ENCODE data around the gene SPG7. TPM values are rescaled to one million over a fixed set of nuclear protein-coding genes. Genes with fewer than 3 reads are reported as not detected.
A peak's percentile ranks its signal among the peaks of the same experiment; 100 is the strongest.

The SPG7 gene
- total RNA-seq, 1 donor from 2014 or later = 96.1 TPM

DNA sequence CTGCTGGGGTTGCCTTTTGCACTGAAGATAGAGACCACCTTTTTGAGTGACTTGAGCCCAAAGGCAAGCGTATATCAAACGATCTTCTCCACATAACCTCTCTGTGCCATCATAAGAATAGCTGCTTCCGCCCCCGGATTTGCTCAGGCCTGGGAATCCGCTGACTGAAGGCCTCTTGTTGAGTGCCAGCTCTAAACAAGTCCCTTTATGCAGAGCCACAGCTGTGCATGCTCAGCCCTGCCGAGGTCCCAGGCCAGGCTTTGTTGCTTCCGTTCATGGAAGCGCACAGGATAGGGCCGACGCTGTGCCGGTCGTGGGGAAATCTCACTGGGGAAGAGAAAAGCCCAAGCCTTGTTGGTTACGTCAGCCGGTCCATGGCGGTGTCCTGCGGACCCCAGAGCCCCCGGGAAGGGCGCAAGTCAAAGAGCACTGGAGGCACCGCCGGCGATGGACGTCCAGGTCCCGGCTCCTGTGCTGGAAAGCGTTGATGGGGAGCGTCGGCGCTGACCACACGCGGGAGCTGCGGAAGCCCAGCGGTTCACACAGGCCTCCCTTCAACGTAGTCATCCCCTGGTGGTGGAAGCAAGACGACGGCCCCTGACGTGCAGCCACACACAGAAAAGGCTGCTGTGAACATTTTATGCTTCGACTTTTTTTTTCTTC lies 28.8 kb downstream of the SPG7 start:
- no peak for ATAC-seq
- DNase-seq (ENCODE audit: missing footprints) = no peak
- intact Hi-C loops (cut with DNase I) = no loop called here

DNA sequence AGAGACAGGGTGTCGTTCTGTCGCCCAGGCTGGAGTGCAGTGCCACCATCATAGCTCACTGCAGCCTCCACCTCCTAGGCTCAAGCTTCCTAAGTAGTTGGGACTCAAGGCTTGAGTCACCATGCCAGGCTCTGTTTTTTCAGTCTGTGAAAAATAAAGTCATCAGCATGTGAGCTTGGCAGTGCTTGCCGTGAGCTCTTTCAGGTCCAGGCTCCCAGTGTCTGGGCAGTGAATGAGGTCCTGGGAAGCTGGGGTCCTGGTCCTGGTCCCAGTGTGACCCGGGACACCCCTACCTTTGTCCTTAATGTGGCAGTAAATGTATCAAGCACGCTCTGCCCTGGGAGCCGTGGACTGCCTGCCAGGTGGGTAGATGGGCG lies 29.3 kb downstream of the SPG7 start:
- intact Hi-C loops (cut with DNase I) = no loop called here
- ATAC-seq = no peak
- no peak for DNase-seq (ENCODE audit: missing footprints)

DNA sequence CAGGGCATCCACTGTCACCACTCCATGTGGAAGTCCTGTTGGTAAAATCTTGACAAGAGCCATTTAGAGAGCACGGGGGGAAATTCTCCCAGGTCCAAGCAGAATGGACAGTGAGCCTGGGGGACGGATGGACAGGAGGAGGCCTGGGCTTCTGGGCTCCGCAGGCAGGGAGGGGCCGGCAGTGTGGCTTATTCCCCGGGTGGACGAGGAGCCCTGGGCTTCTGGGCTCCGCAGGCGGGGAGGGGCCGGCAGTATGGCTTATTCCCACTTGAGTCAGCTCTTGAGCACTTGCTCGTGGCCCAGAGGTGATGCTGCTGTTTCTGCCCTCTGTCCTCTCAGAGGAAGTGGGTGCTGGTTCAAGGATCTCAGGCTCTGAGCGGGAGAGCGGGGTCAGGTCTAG lies 30.1 kb downstream of the SPG7 start:
- DNase-seq (ENCODE audit: missing footprints) (no peak), ATAC-seq (no peak)
- intact Hi-C loops (cut with DNase I) = no loop called here

DNA sequence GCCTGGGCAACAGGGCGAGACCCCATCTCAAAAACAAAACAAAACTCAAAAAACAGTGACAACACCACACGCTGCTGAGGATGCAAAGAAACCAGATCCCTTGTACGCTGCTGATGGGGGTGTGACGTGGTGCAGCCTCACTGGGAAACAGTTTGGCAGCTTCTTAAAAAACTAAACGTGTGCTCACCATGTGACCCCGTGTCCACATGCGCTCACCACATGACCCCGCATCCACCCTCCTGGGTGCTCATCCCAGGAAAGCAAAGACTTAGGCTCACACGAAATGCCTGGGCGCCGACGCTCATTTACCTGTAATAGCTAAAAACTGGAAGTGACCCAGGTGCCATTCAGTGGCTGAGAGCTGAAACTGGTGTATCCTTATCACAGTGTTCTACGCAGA lies 32.4 kb downstream of the SPG7 start:
- DNase-seq (ENCODE audit: missing footprints) = no peak
- ATAC-seq = peak; percentile 38
- intact Hi-C loops (cut with DNase I) = no loop called here

DNA sequence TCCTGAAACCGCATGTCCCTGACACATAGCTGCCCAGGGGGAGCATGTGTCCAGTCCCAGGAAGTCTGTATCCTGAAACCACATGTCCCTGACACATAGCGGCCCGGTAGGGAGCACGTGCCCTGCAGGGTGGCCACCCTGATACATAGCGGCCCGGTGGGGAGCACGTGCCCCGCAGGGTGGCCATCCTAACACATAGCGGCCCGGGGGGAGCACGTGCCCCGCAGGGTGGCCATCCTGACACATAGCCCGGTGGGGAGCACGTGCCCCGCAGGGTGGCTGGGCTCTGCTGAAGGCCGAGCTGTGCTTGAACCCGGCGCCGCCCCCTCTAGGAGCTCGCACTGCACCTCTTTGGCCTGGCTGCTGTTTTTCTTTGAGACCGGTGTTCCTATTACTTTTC lies 33.6 kb downstream of the SPG7 start:
- intact Hi-C loops (cut with DNase I) = no loop called here
- ATAC-seq (no peak), DNase-seq (ENCODE audit: missing footprints) (no peak)

DNA sequence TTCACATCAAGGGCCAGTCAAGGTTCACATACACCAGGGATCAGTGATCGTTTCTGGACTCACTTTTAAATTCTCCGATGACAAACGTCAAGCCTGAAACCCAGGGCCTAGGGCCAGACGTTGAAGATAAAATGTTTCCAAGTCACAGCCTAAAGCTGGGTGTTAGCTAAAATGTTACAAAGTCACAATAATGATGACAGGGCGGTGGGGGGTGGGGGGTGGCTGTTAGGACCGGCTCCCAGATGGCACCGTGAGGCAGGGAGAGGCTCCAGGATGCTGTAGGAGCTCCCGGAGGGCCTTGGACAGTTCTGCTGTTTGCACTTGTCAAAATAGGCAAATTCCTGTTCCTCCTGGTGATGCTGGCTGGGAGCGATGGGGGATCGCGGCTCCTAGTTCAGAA lies 35.9 kb downstream of the SPG7 start:
- ATAC-seq (no peak), DNase-seq (ENCODE audit: missing footprints) (no peak)
- intact Hi-C loops (cut with DNase I) = no loop called here

DNA sequence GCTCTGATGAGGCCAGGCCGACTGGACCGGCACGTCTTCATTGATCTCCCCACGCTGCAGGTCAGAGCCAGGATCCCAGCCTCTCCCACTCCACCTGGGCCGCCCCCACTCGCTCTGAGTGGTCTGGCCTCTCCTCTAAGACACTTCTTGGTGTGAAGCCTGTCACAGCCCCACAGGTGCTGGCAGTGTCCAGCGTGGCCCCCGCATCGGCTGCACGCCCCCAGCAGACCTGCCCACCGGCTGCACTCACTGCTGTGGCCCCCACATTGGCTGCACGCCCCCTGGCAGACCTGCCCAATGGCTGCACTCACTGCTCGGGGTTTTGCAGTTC lies 36.5 kb downstream of the SPG7 start:
- ATAC-seq (no peak), DNase-seq (ENCODE audit: missing footprints) (no peak)

DNA sequence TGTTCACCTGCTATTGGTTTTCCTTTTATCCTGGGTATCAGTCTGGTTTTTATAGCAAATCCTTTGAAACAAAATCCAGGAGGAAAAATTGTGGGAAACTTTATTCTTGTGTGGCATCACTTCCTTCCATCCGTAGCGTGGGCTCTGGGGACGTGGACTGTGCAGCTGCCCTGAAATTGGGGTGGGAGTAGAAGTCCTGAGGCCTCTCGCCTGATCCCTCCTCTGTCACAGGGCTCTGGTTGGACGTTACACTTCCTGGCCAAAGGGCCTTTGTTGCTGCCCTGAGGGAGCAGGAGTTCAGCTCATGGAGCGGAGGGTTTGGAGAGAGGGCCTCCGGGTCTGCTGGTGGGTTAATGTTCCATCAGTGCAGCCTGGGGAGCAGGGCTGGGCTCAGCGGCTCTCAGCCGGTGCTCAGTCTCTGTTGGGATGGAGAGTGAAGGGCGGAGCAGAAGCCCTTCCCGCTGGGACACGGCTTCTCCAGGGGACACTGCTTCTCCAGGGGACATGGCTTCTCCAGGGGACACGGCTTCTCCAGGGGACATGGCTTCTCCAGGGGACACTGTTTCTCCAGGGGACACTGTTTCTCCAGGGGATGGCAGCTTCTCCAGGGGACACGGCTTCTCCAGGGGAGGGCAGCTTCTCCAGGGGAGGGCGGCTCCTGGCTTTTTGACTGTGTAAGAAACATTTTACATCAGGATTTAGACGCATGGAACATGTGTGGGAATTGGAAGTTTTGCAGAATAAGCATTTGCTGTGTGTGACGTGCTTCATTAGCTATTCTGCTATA lies 37.0 kb downstream of the SPG7 start:
- intact Hi-C loops (cut with DNase I) = no loop called here
- DNase-seq (ENCODE audit: missing footprints) = no peak

More for the DNA sequence above, 36.5 kb downstream of the SPG7 start:
- intact Hi-C loops (cut with DNase I) = no loop called here

DNA sequence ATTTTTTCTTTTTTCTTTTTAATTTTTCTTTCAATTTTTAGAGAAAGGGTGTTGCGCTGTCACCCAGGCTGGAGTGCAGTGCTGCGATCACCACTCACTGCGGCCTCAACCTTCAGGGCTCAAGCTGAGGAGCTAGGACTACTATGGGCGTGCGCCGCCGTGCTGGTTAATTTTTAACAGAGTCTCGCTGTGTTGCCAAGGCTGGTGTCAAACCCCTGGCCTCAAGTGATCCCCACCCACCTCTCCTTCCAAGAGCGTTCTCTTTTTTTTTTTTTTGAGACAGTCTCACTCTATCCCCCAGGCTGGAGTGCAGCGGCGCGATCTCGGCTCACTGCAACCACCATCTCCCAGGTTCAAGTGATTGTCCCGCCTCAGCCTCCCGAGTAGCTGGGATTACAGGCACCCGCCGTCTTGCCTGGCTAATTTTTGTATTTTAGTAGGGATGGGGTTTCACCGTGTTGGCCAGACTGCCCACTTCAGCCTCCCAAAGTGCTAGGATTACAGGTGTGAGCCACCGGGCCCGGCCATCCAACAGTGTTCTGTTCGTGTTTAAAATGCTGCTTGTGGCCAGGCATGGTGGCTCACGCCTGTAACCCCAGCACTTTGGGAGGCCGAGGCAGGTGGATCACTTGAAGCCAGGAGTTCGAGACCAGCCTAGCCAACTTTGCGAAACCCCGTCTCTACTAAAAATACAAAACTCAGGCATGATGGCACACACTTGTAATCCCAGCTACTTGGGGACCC lies 37.8 kb downstream of the SPG7 start:
- intact Hi-C loops (cut with DNase I) = no loop called here
- DNase-seq (ENCODE audit: missing footprints) = no peak
- no peak for ATAC-seq

More for the DNA sequence above, 37.0 kb downstream of the SPG7 start:
- no peak for ATAC-seq

DNA sequence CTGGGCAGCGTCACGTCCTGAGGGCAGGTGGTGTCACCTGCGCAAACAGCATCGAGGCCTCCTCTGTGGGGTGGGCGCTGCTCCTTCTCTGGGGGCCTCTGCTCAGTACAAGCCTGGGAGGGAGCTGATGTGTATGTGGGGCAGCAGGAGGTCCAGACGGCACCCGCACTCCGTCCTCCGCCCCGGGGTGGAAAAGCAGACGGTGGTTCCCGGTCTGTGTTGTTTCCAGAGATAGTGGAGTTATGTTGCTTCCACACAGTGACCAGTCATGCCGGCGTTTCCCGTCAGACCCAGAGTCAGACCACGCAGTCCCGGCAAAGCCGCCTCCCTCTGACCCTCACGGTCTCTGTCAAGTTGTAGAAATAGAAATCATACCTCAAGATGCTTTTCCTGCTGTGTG lies 38.6 kb downstream of the SPG7 start:
- no peak for ATAC-seq
- intact Hi-C loops (cut with DNase I) = no loop called here
- no peak for DNase-seq (ENCODE audit: missing footprints)

DNA sequence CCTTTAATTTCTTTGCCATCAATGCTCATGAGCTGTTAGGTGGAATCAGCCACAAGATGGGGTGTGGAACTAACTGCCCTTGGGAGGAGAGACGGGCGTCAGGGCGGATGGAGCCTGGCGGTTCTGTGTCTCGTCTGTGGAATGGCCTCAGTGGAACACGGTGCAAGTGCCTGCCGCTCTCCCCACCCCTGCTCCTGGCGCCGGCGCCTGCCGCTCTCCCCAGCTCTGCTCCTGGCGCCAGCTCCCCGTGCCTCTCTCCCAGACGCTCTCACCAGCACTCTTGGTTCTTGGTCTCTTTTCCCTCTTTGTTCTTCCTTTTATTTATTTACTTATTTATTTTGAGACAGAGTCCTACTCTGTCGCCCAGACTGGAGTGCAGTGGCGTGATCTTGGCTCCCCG lies 39.1 kb downstream of the SPG7 start:
- DNase-seq (ENCODE audit: missing footprints) = no peak
- intact Hi-C loops (cut with DNase I) = no loop called here
- no peak for ATAC-seq

DNA sequence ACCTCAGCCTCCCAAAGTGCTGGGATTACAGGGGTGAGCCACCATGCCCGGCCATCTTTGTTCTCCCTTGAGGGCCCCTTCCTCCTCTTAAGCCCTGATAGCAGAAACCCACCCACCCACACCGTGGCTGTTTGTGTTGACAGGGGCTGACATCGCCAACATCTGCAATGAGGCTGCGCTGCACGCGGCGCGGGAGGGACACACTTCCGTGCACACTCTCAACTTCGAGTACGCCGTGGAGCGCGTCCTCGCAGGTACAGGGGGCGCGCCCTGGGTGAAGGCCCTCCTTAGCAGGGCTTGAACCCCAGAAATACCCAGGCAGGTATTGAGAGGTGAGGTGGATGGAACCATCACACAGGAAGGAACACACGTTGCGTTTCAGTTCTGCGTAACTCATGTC lies 39.7 kb downstream of the SPG7 start:
- DNase-seq (ENCODE audit: missing footprints) (no peak), ATAC-seq (no peak)
- intact Hi-C loops (cut with DNase I) = no loop called here

DNA sequence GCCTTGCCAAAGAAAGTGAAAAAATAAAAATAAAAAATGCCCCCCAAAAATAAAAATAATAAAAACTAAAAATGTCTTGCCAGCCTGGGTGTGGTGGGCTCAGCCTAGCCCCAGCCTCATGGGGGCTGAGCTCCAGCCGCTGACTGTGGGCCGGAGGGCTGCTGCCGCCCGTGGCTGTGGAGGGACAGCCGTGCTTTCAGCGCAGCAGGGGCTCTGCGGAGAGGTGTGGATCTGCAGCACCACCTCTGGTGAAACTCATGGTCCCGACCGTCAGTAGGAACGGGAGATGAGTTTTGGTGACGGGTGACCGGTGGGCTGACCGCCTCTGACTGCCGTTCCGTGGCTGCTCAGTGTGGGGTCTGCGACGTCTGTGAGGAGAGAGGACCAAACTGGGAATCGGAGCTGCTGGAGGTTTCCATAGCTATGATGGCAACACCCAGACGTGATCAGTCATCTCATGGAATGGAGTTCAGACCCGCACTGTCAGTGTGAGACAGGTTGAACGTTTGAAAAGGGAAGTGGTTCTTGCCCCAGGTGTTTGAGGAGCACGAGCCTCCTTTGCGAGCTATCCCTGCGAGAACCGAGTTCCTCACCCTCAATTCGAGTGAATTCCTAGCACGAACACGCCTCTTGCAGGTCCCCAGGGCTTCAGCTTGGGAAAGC lies 40.3 kb downstream of the SPG7 start:
- intact Hi-C loops (cut with DNase I) = no loop called here
- ATAC-seq (no peak), DNase-seq (ENCODE audit: missing footprints) (no peak)

DNA sequence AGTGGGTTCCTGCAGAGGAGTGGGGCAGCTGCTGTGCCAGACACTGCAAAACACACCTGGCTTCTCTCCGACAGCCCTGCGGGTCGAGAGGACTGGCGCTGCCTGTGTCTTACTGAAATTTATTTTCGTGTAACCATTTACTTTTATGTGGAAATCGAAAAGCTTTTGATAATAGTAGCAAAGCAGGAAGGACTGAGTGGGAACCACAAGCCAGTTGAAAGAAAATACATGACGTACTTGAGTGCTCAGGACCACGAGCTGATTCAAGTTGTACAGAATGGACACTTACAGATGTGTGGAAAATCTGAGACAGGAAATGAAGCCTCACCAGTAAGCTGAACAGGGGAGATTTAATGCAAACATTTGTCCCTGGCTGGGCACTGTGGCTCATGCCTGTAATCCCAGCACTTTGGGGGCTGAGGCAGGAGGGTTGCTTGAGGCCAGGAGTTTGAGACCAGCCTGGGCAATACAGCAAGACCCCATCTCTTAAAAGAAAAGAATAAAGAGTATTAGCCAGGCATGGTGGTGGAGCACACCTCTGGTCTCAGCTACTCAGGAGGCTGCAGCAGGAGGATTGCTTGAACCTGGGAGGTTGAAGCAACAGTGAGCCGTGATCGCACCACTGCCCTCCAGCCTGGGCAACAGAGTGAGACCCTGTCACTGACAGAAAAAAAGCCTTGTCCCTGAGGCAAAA lies 41.0 kb downstream of the SPG7 start:
- intact Hi-C loops (cut with DNase I) = no loop called here
- ATAC-seq (no peak), DNase-seq (ENCODE audit: missing footprints) (no peak)

DNA sequence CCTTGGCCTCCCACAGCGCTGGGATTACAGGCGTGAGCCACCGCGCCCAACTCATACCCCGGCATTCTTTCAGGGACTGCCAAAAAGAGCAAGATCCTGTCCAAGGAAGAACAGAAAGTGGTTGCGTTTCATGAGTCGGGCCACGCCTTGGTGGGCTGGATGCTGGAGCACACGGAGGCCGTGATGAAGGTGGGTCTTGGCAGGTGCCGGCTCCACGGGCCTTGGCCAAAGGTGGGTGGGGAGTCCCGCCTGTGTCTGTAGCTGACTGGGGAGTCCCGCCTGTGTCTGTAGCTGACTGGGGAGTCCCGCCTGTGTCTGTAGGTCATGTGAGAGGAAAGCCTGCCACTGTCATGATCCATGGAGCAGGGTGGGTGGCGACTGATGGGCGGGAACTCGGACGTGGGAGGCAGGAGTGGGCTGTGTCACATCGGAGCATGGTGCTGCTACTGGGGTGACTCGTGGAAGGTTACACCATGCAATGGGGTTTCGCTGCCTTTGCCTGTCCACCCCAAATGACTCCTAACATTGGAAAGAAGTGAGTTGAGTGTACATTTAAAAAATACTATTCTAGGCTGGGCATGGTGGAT lies 42.3 kb downstream of the SPG7 start:
- intact Hi-C loops (cut with DNase I) = no loop called here
- DNase-seq (ENCODE audit: missing footprints) (no peak), ATAC-seq (no peak)

DNA sequence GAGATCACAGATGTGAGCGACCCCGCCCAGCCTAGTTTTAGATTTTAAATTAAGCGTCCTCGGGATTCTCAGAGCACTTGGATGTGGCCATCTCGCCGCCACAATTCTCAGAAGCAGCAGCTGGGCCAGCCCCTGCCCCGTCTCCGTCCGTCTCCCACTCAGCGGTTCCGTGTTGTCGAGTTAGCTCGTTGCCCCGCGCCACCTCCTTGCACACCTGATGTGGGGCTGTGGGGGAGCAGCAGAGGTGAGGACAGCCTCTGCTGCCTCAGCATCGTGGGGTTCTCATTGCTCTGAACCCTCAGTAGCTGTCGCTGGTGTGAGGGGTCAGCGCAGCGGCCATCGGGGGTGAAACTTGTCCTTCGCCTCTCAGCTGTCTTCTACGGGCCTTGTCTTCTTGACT lies 44.1 kb downstream of the SPG7 start:
- intact Hi-C loops (cut with DNase I) = no loop called here
- DNase-seq (ENCODE audit: missing footprints) (no peak), ATAC-seq (no peak)

DNA sequence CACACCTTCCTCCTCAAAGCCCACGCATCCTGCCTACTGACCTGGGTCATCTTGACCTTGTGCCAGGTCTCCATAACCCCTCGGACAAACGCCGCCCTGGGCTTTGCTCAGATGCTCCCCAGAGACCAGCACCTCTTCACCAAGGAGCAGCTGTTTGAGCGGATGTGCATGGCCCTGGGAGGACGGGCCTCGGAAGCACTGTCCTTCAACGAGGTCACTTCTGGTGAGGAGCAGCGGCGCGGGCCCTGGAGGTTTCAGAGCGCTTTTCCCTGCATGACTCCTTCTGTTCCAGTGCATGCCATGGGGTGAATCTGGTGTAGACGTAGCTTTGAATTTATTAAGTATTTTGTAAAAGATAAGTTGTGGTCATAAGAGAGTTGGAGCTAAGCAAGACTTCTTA lies 44.7 kb downstream of the SPG7 start:
- no peak for ATAC-seq
- DNase-seq (ENCODE audit: missing footprints) = no peak
- intact Hi-C loops (cut with DNase I) = no loop called here

DNA sequence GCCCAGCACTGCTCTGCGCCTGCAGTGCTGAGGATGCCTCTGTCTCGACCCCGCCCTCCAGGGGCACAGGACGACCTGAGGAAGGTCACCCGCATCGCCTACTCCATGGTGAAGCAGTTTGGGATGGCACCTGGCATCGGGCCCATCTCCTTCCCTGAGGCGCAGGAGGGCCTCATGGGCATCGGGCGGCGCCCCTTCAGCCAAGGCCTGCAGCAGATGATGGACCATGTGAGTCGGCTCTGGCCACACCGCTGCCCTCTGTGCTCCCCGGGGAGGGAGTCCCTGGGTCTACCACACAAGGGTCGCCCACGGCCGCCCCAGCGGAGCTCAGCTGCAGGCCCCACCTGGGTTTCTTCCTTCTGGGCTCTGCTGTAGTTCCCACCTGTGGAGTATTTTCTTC lies 45.5 kb downstream of the SPG7 start:
- DNase-seq (ENCODE audit: missing footprints) = no peak
- intact Hi-C loops (cut with DNase I) = no loop called here
- no peak for ATAC-seq

DNA sequence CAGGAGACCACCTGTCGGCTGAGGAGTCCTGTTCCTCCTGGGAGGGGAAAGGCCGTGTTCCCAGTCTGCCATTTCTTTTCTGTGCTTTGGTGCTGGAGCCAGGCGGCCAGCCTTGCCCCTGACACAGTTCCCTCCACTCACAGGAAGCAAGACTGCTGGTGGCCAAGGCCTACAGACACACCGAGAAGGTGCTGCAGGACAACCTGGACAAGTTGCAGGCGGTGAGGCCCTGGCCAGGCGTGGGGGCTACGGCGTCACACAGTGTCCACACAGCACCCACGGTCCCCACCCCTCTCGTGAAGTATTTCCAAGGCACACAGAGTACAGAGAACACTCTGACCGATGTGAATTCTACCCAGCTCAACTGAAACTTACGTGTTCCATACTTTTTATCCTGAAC lies 46.1 kb downstream of the SPG7 start:
- DNase-seq (ENCODE audit: missing footprints) (no peak), ATAC-seq (no peak)
- intact Hi-C loops (cut with DNase I) = no loop called here
